HG03064 (cell line): Measurements from ENCODE around the gene SRI.
"Not testable (repeated sequence)": the region's sequence is repeated elsewhere in the genome, so short reads cannot be mapped to it uniquely, and the experiment has no call there.

Source experiments
- ATAC-seq: cut with Tn5 transposase; IDR thresholded peaks from one replicate; pipeline ENCODE4 v1.9.1; 2021; ENCODE audit warnings: low read depth; ENCODE audit not compliant: unreplicated experiment

The SRI gene

DNA sequence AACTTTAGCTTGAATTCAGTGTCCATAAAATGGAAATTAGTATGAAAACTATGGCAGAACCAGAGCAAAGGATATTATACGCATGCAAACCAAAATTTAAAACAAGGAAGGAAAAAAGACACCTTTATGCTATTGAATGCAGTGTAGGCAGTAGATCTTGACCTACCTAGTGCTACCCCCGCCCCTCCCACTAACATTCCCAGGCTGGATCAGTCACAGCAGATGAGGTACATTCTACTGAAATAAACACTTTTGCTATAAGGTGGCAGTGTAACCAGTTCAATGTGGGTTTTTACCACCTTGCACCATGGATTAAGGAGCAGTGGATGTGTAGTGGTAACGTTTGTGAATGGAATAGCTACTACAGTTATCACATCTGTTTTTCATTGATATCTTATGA is 27.9 kb downstream of the SRI start:
- ATAC-seq: no peak

DNA sequence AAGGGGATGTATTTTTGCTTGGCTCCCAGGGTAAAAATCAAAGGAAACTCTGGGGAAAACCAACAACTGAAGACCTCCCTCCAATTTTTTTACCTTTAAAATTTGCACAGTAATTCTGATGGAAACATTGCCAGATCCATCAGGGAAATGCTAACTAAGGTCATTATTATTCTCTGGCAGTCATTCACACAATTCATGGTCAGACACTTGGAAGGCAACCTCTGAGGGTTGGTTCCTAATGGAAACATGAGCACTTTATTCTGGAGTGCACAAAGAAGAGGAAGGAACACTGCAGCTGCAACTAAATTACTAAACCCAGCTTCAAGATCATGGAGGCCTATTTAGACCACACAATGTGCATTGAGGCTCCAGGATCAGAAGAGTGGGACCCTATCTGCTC is 34.2 kb downstream of the SRI start:
- ATAC-seq: no peak

DNA sequence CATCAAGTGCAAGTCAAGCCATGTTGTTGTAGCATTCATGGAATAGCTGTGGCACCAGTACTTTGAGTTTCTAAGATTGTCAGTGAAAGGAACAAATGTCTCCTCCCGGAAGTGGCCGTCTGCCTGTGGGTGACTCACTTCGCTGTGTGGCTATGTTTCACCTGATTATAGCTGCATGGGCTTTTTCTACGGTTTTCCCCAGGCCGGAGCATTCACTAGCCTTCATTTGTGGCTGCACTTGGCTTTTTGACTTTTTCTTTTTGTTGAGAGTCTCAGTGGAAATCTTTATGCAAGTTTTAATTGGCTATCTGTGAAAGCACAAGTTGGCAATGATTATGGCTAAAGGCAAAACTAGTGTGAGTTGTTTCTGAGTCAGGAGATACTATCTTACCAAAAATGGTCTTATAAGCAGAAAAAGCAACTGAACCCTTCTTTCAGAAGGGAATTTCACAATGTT is 35.0 kb downstream of the SRI start:
- ATAC-seq: peak; percentile 72

DNA sequence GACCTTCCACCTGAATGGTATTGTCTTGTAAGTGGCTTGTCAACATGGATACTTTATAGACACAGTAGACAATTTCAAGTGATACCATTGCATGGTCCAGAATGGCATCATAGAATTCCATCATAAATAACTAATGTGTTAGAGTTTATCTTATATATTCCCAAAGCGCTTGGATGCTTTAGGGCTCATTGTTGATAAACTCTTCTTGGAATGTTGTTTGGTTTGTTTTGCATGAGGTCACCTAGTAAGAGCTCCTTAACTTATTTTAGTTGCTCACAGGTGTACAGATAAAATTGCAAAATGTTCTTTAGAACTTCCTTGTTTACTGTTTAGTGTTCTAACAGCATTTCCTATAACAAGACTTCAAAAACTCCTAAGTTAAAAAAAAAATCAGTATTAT is 36.8 kb downstream of the SRI start:
- no peak for ATAC-seq

DNA sequence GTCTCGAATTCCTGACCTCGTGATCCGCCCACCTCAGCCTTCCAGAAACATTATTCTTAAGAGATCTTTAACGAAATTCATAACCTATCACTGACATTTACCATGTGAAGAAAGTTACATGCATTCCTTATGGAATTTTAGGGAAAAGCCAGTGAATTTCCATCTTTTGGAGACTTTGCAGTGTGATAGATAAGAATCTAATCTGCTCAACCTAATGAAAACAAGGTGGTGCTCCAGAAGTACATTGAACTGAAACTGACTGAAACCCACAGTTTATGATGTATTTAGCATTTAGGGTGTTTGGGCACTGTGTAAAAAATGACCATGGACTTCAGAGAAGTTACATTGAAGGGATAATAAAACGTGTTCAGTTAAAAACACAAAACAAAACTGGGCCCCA is 43.6 kb downstream of the SRI start:
- no peak for ATAC-seq

DNA sequence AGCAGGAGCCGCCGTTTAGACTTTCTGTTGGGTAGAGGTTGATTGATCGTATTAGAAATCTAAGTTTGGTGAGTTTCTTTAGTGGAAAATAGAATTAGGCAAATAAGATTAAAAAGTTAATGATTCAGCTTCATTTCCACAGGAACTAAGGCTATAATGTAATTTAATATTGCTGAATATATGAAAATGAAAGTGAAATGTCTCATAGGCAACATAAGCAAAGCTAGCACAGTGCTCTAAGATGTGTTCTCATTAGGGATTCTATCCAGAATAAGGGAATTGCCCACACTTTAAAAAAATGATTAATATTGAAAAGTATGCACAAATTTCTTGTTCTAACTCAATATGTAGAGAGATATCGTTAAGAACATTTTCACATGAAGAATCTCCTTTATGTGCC is 47.0 kb downstream of the SRI start:
- no peak for ATAC-seq

DNA sequence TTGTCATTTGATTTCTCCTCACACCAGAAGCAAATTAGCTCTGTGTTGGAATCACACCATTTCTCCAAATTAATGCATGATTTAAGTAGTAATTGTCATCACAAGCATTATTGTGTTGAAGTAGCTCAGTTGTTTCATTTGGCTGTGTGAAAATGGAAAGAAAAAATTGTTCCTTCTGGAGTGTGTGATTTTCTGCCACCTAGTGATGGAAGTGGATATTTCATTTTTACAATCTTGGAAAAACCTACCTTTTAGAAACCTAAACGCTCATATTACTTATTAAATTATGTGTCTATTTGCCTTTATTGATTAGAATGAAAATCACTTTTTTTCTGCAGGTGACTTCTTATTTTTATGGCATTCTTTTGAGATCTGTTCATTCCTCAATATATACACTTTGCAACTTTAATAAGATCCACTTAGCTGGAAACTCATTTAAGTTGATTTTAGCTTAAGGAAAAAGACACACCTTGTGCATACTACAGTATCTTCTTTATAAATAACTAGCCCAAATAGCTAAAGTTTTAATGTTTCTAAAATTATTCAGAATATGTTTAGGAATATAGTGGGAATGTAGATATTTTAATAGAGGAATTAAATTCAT is 50.0 kb downstream of the SRI start:
- no peak for ATAC-seq

DNA sequence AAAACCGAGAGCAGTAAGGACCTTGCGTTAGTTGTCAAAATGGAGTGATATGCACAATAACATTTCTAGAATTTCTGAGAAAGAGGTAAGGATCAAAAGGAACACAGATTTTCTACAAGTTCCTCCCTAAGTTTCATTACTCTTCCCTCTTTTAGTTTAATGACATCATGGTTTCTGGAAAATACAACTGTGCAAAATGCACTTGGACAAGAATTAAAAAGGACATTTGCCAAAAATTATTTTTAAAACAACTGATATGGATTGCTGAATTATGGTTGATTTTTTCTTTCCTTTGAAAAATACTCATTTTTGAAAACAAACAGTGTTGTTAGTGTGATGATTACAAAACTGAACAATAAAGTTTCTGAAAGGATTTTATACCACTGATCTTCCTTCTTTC is 52.1 kb downstream of the SRI start:
- no peak for ATAC-seq

DNA sequence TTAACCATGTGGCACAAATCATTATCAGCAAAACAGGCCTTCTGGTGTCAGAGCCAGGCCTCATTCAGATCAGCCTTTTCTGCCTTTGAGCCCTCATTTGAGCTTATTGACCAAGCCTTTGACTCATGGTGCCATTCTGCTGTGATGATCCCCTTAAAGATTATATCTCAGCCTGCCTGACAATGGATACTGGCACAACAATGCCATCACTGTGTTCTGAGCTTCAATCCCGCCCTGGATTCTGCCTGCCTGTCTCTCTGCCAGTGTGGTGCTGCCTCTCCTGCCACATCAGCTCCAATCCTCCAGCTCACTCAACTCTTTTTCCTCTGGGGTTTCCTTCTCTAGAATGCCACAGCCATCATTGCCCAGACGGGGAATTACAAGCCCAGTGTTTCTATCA is 52.6 kb downstream of the SRI start:
- ATAC-seq: no peak

DNA sequence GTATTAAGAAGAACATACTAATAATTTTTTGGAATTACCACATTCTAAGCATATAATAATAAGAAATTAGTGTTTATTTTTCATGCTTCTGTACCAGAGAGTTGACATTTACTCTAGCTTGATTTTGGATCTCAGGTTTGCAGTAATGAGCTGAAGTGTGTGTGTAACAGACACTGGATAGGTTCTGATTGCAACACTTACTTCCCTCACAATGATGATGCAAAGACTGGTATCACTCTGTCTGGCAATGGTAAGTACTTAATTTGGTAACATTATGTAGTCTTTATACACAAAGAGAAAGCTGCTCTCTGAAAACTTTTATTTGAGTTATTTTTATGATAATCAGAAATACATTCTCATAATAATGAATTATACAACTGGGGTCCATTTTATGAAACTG is 54.1 kb downstream of the SRI start:
- ATAC-seq: no peak

DNA sequence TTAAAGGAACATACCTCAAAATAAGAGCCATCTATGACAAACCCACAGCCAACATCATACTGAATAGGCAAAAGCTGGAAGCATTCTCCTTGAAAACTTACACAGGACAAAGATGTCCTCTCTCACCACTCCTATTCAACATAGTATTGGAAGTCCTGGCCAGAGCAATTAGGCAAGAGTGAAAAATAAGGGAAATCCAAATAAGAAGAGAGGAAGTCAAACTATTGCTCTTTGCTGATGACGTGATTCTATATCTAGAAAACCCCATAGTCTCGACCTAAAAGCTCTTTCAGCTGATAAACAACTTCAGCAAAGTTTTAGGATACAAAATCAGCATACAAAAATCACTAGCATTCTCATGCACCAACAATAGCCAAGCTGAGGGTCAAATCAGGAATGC is 60.1 kb downstream of the SRI start:
- ATAC-seq: not testable (repeated sequence)

DNA sequence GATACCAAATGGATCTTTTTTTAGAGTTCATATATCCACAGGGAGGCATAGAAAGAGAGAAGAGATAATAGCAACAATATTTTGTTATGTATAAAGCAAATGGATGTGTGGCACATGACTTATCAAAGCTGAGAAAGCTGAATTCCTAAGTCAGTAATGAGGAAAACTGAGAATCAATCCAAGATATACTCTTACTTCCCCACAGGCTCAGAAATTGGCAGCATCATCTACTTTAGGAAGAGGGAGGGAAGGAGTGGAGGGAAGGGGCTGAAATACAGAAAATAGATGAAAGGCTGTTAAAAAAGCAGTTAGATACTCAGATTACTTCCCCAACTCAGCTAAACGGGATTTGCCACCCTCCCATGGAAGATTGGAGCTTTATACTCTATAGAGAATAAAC is 63.5 kb downstream of the SRI start:
- ATAC-seq: no peak

DNA sequence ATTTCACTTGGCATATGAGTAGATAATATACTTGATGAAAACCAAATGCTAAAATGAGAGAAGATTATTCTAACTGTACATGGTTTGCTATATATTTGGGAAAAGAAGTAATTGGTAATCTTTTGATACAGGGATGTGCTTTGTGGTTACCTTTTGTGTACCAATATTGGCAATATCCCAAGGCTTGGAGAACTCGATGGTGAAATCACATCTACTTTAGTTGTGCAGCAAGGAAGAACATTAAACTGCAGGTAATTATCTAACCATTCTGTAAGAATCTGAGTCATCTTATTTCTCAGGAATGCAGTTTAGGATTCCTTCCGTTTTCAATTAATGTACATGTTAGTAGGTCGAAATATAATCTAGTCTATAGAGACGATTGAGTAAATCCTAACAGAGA is 64.1 kb downstream of the SRI start:
- no peak for ATAC-seq
